Neural progenitor cell (in vitro differentiated cells): ENCODE measurements around the gene GRM8.

ENCODE experiments used
- CTCF ChIP-seq: fragments of 200-600 bp; sonication (generic); IDR thresholded peaks from 2 replicates; pipeline ENCODE4 v1.5.1; 2017; ENCODE audit warnings: antibody characterized with exemption, mild to moderate bottlenecking
- EZH2 ChIP-seq: fragments of 200-600 bp; sonication (generic); IDR thresholded peaks from 2 replicates; pipeline ENCODE4 v1.6.1; 2017; ENCODE audit warnings: antibody characterized with exemption, mild to moderate bottlenecking, moderate library complexity
- EZH2phosphoT487 ChIP-seq: fragments of 200-600 bp; sonication (generic); IDR thresholded peaks from 2 replicates; pipeline ENCODE4 v1.6.1; 2017; ENCODE audit warnings: antibody characterized with exemption

GRCh38 chr7:126443951-126444350, 808.8 kb downstream of the GRM8 start:
- TF ChIP-seq CTCF (no peak), EZH2 (no peak), EZH2phosphoT487 (no peak)
